ENCODE data around the gene C1QTNF12.

Gene C1QTNF12

DNA sequence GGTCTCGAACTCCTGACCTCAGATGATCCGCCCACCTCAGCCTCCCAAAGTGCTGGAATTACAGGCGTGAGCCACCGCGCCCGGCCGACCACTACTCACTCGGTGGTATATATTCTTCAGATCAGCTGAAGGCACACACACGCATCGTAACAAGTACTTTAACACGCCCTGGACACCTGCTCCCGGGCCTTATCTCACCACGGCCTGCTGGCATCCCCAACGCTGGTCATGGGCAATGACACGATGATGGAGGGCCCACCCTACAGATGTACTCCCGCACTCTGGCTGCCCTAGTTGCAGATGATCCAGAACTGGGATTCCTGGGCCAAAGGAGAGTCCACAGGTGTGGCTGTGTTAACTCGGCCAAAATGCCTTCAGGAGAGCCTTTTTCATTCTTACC, 15.5 kb upstream of the C1QTNF12 start:
- Histone ChIP-seq H3K9me3 (ENCODE audit: insufficient read depth, low read length) (no peaks in the 10 kb centered on the region), H3K4me3 (ENCODE audit: insufficient read length, low read depth) (no peak overlapping the region), H3K27me3 (ENCODE audit: insufficient read depth, insufficient read length) (no peaks in the 10 kb centered on the region), H3K9ac (ENCODE audit: insufficient read length, low read depth) (no peak overlapping the region), H3K36me3 (ENCODE audit: insufficient read depth, insufficient read length, low read length) (peaks cover 80% of the 10 kb centered on the region), H3K4me1 (ENCODE audit: insufficient read depth, insufficient read length) (peaks cover 15% of the 10 kb centered on the region)
- DNase-seq (ENCODE audit: low read depth, low spot score) = no peak
- TF ChIP-seq SUZ12 (IDR thresholded peaks at IDR 0.05; ENCODE audit: extremely low read depth, insufficient read depth, insufficient read length) = no peak
- no peak for TF ChIP-seq YY1 (IDR thresholded peaks at IDR 0.05; ENCODE audit: insufficient read depth, insufficient read length)
- no peak for TF ChIP-seq ZNF274 (IDR thresholded peaks at IDR 0.05; ENCODE audit: low read depth, low read length)

DNA sequence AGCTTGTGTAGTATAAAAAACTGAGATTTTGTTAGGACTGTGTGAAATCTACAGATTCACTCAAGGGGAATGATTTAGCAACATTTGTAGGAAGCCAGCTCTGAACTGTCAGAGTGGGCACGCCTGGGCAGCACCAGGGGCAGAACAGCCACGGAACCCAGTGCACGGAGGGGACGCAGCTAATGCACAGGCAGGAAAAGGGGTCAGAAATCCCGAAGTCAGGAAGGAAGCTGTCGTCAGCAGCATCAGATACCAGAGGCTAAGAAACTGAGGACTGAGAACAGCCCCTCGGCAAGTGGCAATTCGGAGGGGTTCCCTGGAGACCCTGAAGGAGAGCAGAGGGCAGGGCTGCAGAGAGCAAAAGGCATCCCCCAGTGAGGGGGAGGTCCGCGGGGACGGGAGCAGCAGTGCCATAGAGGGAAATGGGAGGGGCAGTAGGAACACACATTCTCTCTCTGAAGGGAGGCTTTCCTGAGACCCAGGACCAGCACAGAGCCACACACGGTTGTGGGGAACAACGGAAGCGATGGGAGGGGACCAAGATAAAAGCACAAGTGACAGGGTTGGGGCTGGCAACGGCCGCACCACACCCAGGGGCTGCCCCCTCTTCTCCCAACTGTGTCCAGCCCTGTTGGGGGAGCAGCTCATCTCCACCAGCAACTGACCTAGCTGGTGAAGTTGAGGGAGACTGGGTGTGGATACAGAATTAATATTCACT, 14.5 kb upstream of the C1QTNF12 start:
- Histone ChIP-seq H3K4me1 (ENCODE audit: insufficient read depth, insufficient read length) (peaks cover 17% of the 10 kb centered on the region), H3K36me3 (ENCODE audit: insufficient read depth, insufficient read length, low read length) (peaks cover 85% of the 10 kb centered on the region), H3K27me3 (ENCODE audit: insufficient read depth, insufficient read length) (no peaks in the 10 kb centered on the region), H3K9ac (ENCODE audit: insufficient read length, low read depth) (peak overlapping the region; percentile 50), H3K9me3 (ENCODE audit: insufficient read depth, low read length) (no peaks in the 10 kb centered on the region), H3K4me3 (ENCODE audit: insufficient read length, low read depth) (no peak overlapping the region)
- DNase-seq (ENCODE audit: low read depth, low spot score) = no peak
- TF ChIP-seq ZNF274 (IDR thresholded peaks at IDR 0.05; ENCODE audit: low read depth, low read length) (no peak), YY1 (IDR thresholded peaks at IDR 0.05; ENCODE audit: insufficient read depth, insufficient read length) (no peak), SUZ12 (IDR thresholded peaks at IDR 0.05; ENCODE audit: extremely low read depth, insufficient read depth, insufficient read length) (no peak)

DNA sequence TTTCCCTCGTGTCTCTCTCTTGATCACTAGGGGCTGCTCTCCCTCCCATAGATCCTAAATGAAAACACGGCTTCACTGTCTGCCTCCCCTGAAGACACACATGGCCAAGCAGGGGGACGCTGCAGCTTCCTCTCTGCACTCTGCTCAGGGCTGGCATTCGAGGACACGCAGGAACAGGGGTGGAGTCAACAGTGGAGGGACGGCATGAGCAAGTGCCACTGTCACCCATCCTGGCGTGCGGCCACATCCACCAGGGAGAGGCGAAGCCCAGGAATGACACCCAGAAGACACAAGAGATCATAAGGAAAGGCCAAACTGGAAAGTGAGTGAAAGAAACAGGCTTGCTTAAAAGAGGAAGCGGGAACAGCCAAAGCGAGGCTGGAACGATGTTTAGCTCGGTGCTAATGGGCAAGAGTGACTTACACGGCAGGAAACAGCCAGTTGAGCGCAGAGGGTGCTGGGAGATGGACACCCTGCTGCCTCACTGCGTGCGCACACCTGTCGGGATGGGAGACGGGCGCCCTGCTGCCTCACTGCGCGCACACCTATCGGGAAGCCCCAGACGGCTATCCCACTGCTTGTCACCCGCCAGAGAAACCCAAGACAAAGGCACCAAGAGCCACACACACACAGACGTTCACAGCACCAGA, 13.6 kb upstream of the C1QTNF12 start:
- Histone ChIP-seq H3K9ac (ENCODE audit: insufficient read length, low read depth) (no peak overlapping the region), H3K4me1 (ENCODE audit: insufficient read depth, insufficient read length) (peaks cover 20% of the 10 kb centered on the region), H3K9me3 (ENCODE audit: insufficient read depth, low read length) (no peaks in the 10 kb centered on the region), H3K36me3 (ENCODE audit: insufficient read depth, insufficient read length, low read length) (peaks cover 85% of the 10 kb centered on the region), H3K4me3 (ENCODE audit: insufficient read length, low read depth) (no peak overlapping the region), H3K27me3 (ENCODE audit: insufficient read depth, insufficient read length) (no peaks in the 10 kb centered on the region)
- TF ChIP-seq ZNF274 (IDR thresholded peaks at IDR 0.05; ENCODE audit: low read depth, low read length) = no peak
- no peak for TF ChIP-seq SUZ12 (IDR thresholded peaks at IDR 0.05; ENCODE audit: extremely low read depth, insufficient read depth, insufficient read length)
- TF ChIP-seq YY1 (IDR thresholded peaks at IDR 0.05; ENCODE audit: insufficient read depth, insufficient read length) = no peak
- DNase-seq (ENCODE audit: low read depth, low spot score) = no peak

DNA sequence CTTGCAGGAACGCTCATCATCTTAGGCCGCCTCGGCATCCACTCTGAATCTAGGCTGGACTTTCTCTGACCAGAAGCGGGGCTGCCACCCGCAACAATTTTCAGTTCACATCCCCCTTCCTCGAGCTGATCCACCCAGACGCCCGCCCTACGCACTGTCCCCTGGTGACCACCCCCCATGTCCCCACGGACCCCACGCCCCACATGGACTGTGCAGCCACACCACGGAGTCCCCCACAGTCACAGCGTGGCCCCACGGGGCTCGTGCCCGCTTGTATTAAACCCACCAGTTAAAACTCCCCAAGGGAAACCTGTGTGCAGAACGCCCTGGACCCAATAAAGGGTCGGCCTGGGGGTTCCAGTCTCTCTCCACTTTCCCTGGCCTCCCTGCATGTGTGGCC, 13.0 kb upstream of the C1QTNF12 start:
- H3K4me3 ChIP-seq (ENCODE audit: insufficient read length, low read depth) = no peak overlapping the region
- H3K9ac ChIP-seq (ENCODE audit: insufficient read length, low read depth) = no peak overlapping the region
- peaks cover 22% of the 10 kb centered on the region for H3K4me1 ChIP-seq (ENCODE audit: insufficient read depth, insufficient read length)
- no peak for TF ChIP-seq SUZ12 (IDR thresholded peaks at IDR 0.05; ENCODE audit: extremely low read depth, insufficient read depth, insufficient read length)
- TF ChIP-seq YY1 (IDR thresholded peaks at IDR 0.05; ENCODE audit: insufficient read depth, insufficient read length) = no peak
- no peak for TF ChIP-seq ZNF274 (IDR thresholded peaks at IDR 0.05; ENCODE audit: low read depth, low read length)
- peaks cover 85% of the 10 kb centered on the region for H3K36me3 ChIP-seq (ENCODE audit: insufficient read depth, insufficient read length, low read length)
- no peaks in the 10 kb centered on the region for H3K27me3 ChIP-seq (ENCODE audit: insufficient read depth, insufficient read length)
- no peak for DNase-seq (ENCODE audit: low read depth, low spot score)
- H3K9me3 ChIP-seq (ENCODE audit: insufficient read depth, low read length) = no peaks in the 10 kb centered on the region

DNA sequence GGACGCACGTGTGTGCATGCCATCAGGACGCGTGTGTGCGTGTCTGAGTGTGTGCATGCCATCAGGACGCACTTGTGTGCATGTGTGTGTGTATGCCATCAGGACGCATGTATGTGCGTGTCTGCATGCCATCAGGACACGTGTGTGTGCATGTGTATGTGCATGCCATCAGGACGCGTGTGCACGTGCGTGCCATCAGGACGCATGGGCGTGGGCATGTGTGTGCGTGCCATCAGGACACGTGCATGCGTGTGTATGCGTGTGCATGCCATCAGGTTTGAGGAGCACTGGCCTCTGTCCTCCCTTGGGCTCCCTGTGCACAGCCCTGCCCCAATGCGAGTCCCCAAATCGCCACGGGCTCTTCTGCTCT, 12.6 kb upstream of the C1QTNF12 start:
- Histone ChIP-seq H3K27me3 (ENCODE audit: insufficient read depth, insufficient read length) (no peaks in the 10 kb centered on the region), H3K9ac (ENCODE audit: insufficient read length, low read depth) (no peak overlapping the region), H3K4me1 (ENCODE audit: insufficient read depth, insufficient read length) (peaks cover 22% of the 10 kb centered on the region), H3K36me3 (ENCODE audit: insufficient read depth, insufficient read length, low read length) (peaks cover 86% of the 10 kb centered on the region), H3K9me3 (ENCODE audit: insufficient read depth, low read length) (no peaks in the 10 kb centered on the region), H3K4me3 (ENCODE audit: insufficient read length, low read depth) (no peak overlapping the region)
- TF ChIP-seq YY1 (IDR thresholded peaks at IDR 0.05; ENCODE audit: insufficient read depth, insufficient read length) (no peak), SUZ12 (IDR thresholded peaks at IDR 0.05; ENCODE audit: extremely low read depth, insufficient read depth, insufficient read length) (no peak), ZNF274 (IDR thresholded peaks at IDR 0.05; ENCODE audit: low read depth, low read length) (no peak)
- no peak for DNase-seq (ENCODE audit: low read depth, low spot score)

DNA sequence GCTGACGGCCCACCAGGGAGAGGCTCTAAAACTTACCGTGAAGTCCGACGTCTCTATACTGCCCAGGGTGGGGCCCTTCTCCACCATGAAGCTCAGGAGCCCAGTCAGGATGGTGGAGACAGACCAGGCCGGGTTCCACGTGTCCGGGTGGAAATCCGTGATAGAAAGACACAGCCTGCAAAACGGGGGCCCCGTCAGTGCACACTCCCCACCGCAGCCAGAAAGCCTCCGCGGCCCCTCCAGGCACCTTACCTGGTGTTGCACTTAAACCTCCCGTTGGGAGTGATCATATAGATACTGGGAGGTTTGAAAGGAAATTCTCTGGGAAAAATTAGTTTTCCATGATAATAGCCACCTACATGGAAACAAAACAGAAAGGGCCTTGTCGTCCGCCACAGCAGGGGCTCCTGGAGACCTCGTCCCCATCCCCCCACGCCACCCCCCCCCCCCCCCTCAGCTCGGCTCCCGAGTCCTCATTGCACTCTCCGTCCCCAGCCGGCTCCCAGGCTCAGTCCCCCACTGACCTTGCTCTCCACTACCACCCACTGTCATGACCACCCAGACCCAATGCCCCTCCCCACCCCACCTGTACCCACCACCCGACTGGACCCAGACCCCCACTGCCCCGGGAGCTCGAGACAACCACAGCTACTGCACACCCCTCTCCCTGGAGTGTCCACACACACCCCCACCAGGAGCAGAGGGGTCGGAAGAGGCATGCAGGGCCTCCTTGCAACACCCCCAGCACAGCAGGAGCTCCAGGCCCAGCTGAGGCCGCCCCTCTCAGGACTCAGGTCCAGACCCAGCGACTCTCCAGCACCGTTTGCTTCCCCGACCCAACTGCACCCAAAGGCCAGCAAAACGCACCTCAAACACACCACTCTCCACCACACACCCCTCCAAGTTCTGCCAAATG, 10.7 kb upstream of the C1QTNF12 start:
- DNase-seq (ENCODE audit: low read depth, low spot score) = no peak
- Histone ChIP-seq H3K4me1 (ENCODE audit: insufficient read depth, insufficient read length) (peaks cover 22% of the 10 kb centered on the region), H3K36me3 (ENCODE audit: insufficient read depth, insufficient read length, low read length) (peaks cover 85% of the 10 kb centered on the region), H3K4me3 (ENCODE audit: insufficient read length, low read depth) (no peak overlapping the region), H3K9me3 (ENCODE audit: insufficient read depth, low read length) (no peaks in the 10 kb centered on the region), H3K27me3 (ENCODE audit: insufficient read depth, insufficient read length) (no peaks in the 10 kb centered on the region), H3K9ac (ENCODE audit: insufficient read length, low read depth) (peak overlapping the region; percentile 24)
- TF ChIP-seq YY1 (IDR thresholded peaks at IDR 0.05; ENCODE audit: insufficient read depth, insufficient read length) (no peak), ZNF274 (IDR thresholded peaks at IDR 0.05; ENCODE audit: low read depth, low read length) (no peak), SUZ12 (IDR thresholded peaks at IDR 0.05; ENCODE audit: extremely low read depth, insufficient read depth, insufficient read length) (no peak)

DNA sequence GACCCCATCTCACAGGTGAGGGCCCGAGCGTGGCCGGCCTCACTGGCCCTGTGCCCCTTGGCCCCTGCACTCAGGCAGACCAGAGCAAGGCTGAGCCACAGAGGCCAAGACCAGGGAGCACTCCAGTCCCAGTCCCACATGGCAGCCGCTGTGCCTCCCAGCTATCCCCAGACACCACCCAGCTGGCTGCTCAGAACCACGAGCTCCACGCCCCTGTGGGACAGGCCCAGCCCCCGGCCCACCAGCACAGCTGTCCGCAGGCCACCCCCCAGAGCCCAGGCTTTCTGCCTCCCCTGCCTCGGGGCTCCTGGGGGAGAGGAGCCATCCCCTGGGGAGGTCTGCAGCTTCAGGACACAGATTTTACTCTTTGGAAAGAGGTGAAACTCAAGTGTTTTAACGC, 9.1 kb upstream of the C1QTNF12 start:
- Histone ChIP-seq H3K27me3 (ENCODE audit: insufficient read depth, insufficient read length) (no peaks in the 10 kb centered on the region), H3K36me3 (ENCODE audit: insufficient read depth, insufficient read length, low read length) (peaks cover 78% of the 10 kb centered on the region), H3K9me3 (ENCODE audit: insufficient read depth, low read length) (no peaks in the 10 kb centered on the region), H3K4me3 (ENCODE audit: insufficient read length, low read depth) (no peak overlapping the region), H3K4me1 (ENCODE audit: insufficient read depth, insufficient read length) (peaks cover 22% of the 10 kb centered on the region), H3K9ac (ENCODE audit: insufficient read length, low read depth) (no peak overlapping the region)
- TF ChIP-seq SUZ12 (IDR thresholded peaks at IDR 0.05; ENCODE audit: extremely low read depth, insufficient read depth, insufficient read length) (no peak), YY1 (IDR thresholded peaks at IDR 0.05; ENCODE audit: insufficient read depth, insufficient read length) (no peak), ZNF274 (IDR thresholded peaks at IDR 0.05; ENCODE audit: low read depth, low read length) (no peak)
- no peak for DNase-seq (ENCODE audit: low read depth, low spot score)
